ENCODE measurements around the gene SPRY1. TPM values are rescaled to one million over a fixed set of nuclear protein-coding genes. Genes with fewer than 3 reads are reported as not detected.

SPRY1 gene
- total and polyA plus RNA-seq, 2 of the 8 experiments (the other 6 are each of a cell fraction or from before 2014, with no cell fraction given), result 11.7 to 56.2 TPM

GRCh38 chr4:123352966-123353365 is 43.6 kb upstream of the SPRY1 start:
- Histone ChIP-seq H4K91ac (replicated peaks; ENCODE audit: insufficient read length, low read length) (no peak overlapping the region), H2BK15ac (ENCODE audit: low read length) (no peak overlapping the region), H3K18ac (ENCODE audit: extremely low read depth, low read length) (no peak overlapping the region), H3K36me3 (ENCODE audit: control insufficient read depth in 2 of 4, insufficient read depth in 4 of 4, low read length in 3 of 4) (no peaks in the 10 kb centered on the region), H2AFZ (ENCODE audit: low read length) (no peak overlapping the region), H4K8ac (ENCODE audit: extremely low read depth, insufficient read depth, low read length) (no peak overlapping the region), H3K14ac (ENCODE audit: insufficient read length) (no peak overlapping the region), H3K4me2 (ENCODE audit: insufficient read depth in 1 of 2, low read depth in 2 of 2, low read length in 2 of 2) (no peak overlapping the region), H3K23me2 (ENCODE audit: low read depth, low read length) (no peaks in the 10 kb centered on the region), H3K4me1 (replicated peaks in 1 of 4; ENCODE audit: control insufficient read depth in 3 of 4, insufficient read depth in 4 of 4, low read length in 3 of 4) (peaks cover 0 to 2% (median 0%) of the 10 kb centered on the region in 4 experiments; a peak in 2 of 7 replicates), H3K4ac (replicated peaks; ENCODE audit: insufficient read length, low read depth, low read length) (no peak overlapping the region), H3K79me1 (ENCODE audit: low read depth, low read length) (no peaks in the 10 kb centered on the region), H3K56ac (replicated peaks; ENCODE audit: insufficient read length, low read depth, low read length) (no peak overlapping the region), H3K9ac (replicated peaks in 1 of 4; ENCODE audit: extremely low read depth in 1 of 4, low read depth in 3 of 4, low read length in 3 of 4) (no peak overlapping the region), H4K20me1 (replicated peaks in 1 of 2; ENCODE audit: control insufficient read depth in 1 of 2, insufficient read depth in 2 of 2, low read length in 2 of 2) (no peaks in the 10 kb centered on the region), H4K5ac (ENCODE audit: insufficient read length, low read depth, low read length) (no peak overlapping the region), H2BK12ac (ENCODE audit: low read depth, low read length) (no peak overlapping the region), H3K23ac (ENCODE audit: insufficient read length) (no peak overlapping the region), H3K27ac (ENCODE audit: low read depth, low read length) (no peak overlapping the region), H3K4me3 (ENCODE audit: extremely low read depth in 1 of 4, insufficient read depth in 2 of 4, low read depth in 3 of 4, low read length in 4 of 4) (no peak overlapping the region), H3K27me3 (replicated peaks in 1 of 4; ENCODE audit: control insufficient read depth in 3 of 4, extremely low read depth in 1 of 4, insufficient read depth in 3 of 4, low read length in 3 of 4) (no peaks in the 10 kb centered on the region), H2AK5ac (ENCODE audit: low read depth, low read length) (no peak overlapping the region), H3K79me2 (ENCODE audit: control insufficient read depth in 1 of 2, insufficient read depth in 2 of 2, low read length in 2 of 2) (no peaks in the 10 kb centered on the region), H2BK120ac (replicated peaks; ENCODE audit: low read depth, low read length) (no peak overlapping the region), H2BK5ac (ENCODE audit: low read depth, low read length) (no peak overlapping the region), H2BK20ac (ENCODE audit: low read length) (no peak overlapping the region), H3K9me3 (ENCODE audit: insufficient read depth in 2 of 2, low read depth in 1 of 2, low read length in 1 of 2) (no peaks in the 10 kb centered on the region)
- no peak for TF ChIP-seq RBBP5 (IDR thresholded peaks at IDR 0.05; ENCODE audit: borderline replicate concordance, low read depth, low read length)
- TF ChIP-seq HDAC6 (IDR thresholded peaks at IDR 0.05; ENCODE audit: low read depth, low read length), result no peak
- TF ChIP-seq SP4 (IDR thresholded peaks at IDR 0.05; ENCODE audit: low read length), result no peak
- no peak for TF ChIP-seq ASH2L (IDR thresholded peaks at IDR 0.05; ENCODE audit: low read length)
- TF ChIP-seq CEBPB (IDR thresholded peaks at IDR 0.05; ENCODE audit: low read depth, low read length), result no peak
- no peak for TF ChIP-seq GABPA (IDR thresholded peaks at IDR 0.05; ENCODE audit: borderline replicate concordance, insufficient read depth, low read length)
- no peak for TF ChIP-seq MAFK (IDR thresholded peaks at IDR 0.05; ENCODE audit: low read depth, low read length)
- TF ChIP-seq PHF8 (conservative IDR thresholded peaks at IDR 0.05; ENCODE audit: low read depth, low read length), result no peak
- TF ChIP-seq RNF2 (IDR thresholded peaks at IDR 0.05; ENCODE audit: borderline replicate concordance, low read depth, low read length, missing control alignments, poor library complexity, severe bottlenecking), result no peak
- no peak for TF ChIP-seq TEAD4 (IDR thresholded peaks at IDR 0.05; ENCODE audit: low read depth, low read length)
- POLR2A ChIA-PET (ENCODE audit: partially characterized antibody), result no interaction called here
- no peak for DNase-seq (ENCODE audit: low read depth in 1 of 2, low spot score in 2 of 2)
- FAIRE-seq, result no peak
- CTCF ChIA-PET (ENCODE audit: partially characterized antibody), result interaction anchor here (0.5 to 5.3 kb wide), 5 partner anchors 8 to 394 kb away, joined by 3 to 48 read pairs (median 3); no protein-coding TSS in a partner anchor
- 75% methylated on average over 1 of the region's 1 CpG; no CpG with 5 or more reads in 1 of the 2 experiments for WGBS, 2 experiments (ENCODE audit: extremely low coverage in 1 of 2, insufficient coverage in 1 of 2, insufficient read length in 1 of 2, insufficient replicate concordance in 2 of 2, low coverage in 1 of 2, low lambda C conversion rate in 2 of 2, missing lambda C conversion rate in 1 of 2)
